K562 (cell line): ENCODE results near the gene LRCH1. TPM values are rescaled to one million over a fixed set of nuclear protein-coding genes. Genes with fewer than 3 reads are reported as not detected.
A peak's percentile ranks its signal among the peaks of the same experiment; 100 is the strongest.

Experiments
- ATAC-seq: fragments of 200-7000 bp; cut with Tn5 transposase; 3 replicates; pipeline ENCODE4 v1.9.1; 2020; ENCODE audit warnings: moderate library complexity
- BruUV-seq: library from RNA; stranded (reverse); fragments of 400-500 nt; replicated peaks from 2 replicates; lab custom pipeline; 2021; lab: Mats Ljungman, UMichigan
- CTCF ChIA-PET: fragments of 300-600 bp; formaldehyde crosslinking; extraction: SDS; loops from one replicate; lab custom pipeline; 2021; ENCODE audit warnings: low intra/inter-chr PET ratio; lab: Yijun Ruan, JAX
- POLR2A ChIA-PET: fragments of 300-600, 350-650 bp; sonication (Branson Sonifier 250); formaldehyde crosslinking; extraction: SDS; loops from one replicate; lab custom pipeline; 2021; ENCODE audit warnings: antibody characterized with exemption, inconsistent platforms; lab: Yijun Ruan, JAX
- DNase-seq, 4 experiments: peaks; one replicate each; pipeline versions ENCODE4 v3.0.0 to v3.0.0-alpha.2; 2011 to 2018; ENCODE audit warnings: low spot score in 3 of 4, mixed read lengths in 3 of 4; ENCODE audit errors: extremely low read depth in 1 of 4
- FAIRE-seq: peaks from 2 replicates; lab custom pipeline; 2011; peaks lifted over from hg19 to GRCh38; lab: Jason Lieb, UNC
- H2AFZ ChIP-seq: 2 replicates; pipeline ENCODE4 v1.6.0; 2011; ENCODE audit warnings: low read depth, low read length, control low read depth, inconsistent platforms
- H3K27ac ChIP-seq: fragments of 200-600 bp; 3 replicates; pipeline ENCODE4 v1.8.0; 2011; ENCODE audit warnings: low read depth, mild to moderate bottlenecking, control low read depth, inconsistent platforms, low read length, moderate library complexity, mixed read lengths; ENCODE audit errors: extremely low read depth
- H3K27me3 ChIP-seq, 2 experiments: fragments of 300-600 bp in 1 of 2; 2 replicates in 1 of 2; 3 replicates in 1 of 2; pipeline versions ENCODE4 v1.6.0 to v1.8.0; 2011; ENCODE audit warnings: inconsistent platforms in 2 of 2, low read length in 2 of 2, mild to moderate bottlenecking in 1 of 2, mixed read lengths in 1 of 2, moderate library complexity in 1 of 2; ENCODE audit not compliant: control insufficient read depth in 2 of 2, insufficient read depth in 2 of 2
- H3K36me3 ChIP-seq: fragments of 300-600 bp; 3 replicates; pipeline ENCODE4 v1.8.0; 2011; ENCODE audit warnings: mild to moderate bottlenecking, low read length, inconsistent platforms; ENCODE audit not compliant: control insufficient read depth, insufficient read depth
- H3K4me1 ChIP-seq, 2 experiments: fragments of 200-600 bp in 1 of 2; replicated peaks in 1 of 2; 2 replicates in 1 of 2; 3 replicates in 1 of 2; pipeline versions ENCODE4 v1.5.1 to v1.8.0; 2011; ENCODE audit warnings: inconsistent platforms in 2 of 2, low read length in 2 of 2, mild to moderate bottlenecking in 1 of 2, mixed read lengths in 1 of 2, moderate library complexity in 1 of 2; ENCODE audit not compliant: control insufficient read depth in 2 of 2, insufficient read depth in 2 of 2
- H3K4me2 ChIP-seq: 2 replicates; pipeline ENCODE4 v1.6.1; 2011; ENCODE audit warnings: low read length, control low read depth, inconsistent platforms, mixed read lengths; ENCODE audit not compliant: insufficient read depth
- H3K4me3 ChIP-seq: fragments of 200-600 bp; sonication (generic), shearing (Covaris generic); 2 replicates; pipeline ENCODE4 v1.5.1; 2016; ENCODE audit warnings: control low read depth, inconsistent platforms
- H3K79me2 ChIP-seq: fragments of 200-600 bp; 3 replicates; pipeline ENCODE4 v1.8.0; 2011; ENCODE audit warnings: low read length, inconsistent platforms; ENCODE audit not compliant: control insufficient read depth, insufficient read depth
- H3K9ac ChIP-seq, 2 experiments: 2 replicates each; pipeline versions ENCODE4 v1.6.0 to v1.6.1; 2011; ENCODE audit warnings: low read depth in 2 of 2, low read length in 2 of 2, control low read depth in 1 of 2, inconsistent platforms in 1 of 2, mild to moderate bottlenecking in 1 of 2, mixed read lengths in 1 of 2; ENCODE audit not compliant: insufficient read depth in 1 of 2
- H3K9me1 ChIP-seq: one replicate; pipeline ENCODE4 v1.6.0; 2011; ENCODE audit warnings: inconsistent platforms, mild to moderate bottlenecking, low read length, moderate library complexity; ENCODE audit not compliant: control insufficient read depth, insufficient read depth
- H3K9me3 ChIP-seq: replicated peaks from 2 replicates; pipeline ENCODE4 v1.5.1; 2011; ENCODE audit warnings: low read depth, low read length, inconsistent platforms; ENCODE audit not compliant: control insufficient read depth, insufficient read depth
- H4K20me1 ChIP-seq: replicated peaks from 2 replicates; pipeline ENCODE4 v1.6.1; 2011; ENCODE audit warnings: low read length, inconsistent platforms, mixed read lengths; ENCODE audit not compliant: control insufficient read depth, insufficient read depth
- C11orf30 ChIP-seq: fragments of 450-650 bp; IDR thresholded peaks from 2 replicates; pipeline ENCODE4 v1.6.1; 2016; ENCODE audit warnings: low read depth, mild to moderate bottlenecking
- CHD4 ChIP-seq: fragments of 200-600 bp; sonication (generic); IDR thresholded peaks from 3 replicates; pipeline ENCODE4 v1.6.1; 2012; ENCODE audit warnings: low read depth, mild to moderate bottlenecking, mixed read lengths, low read length, inconsistent platforms; ENCODE audit not compliant: insufficient read depth, insufficient replicate concordance, poor library complexity, severe bottlenecking
- DACH1 ChIP-seq: fragments of 450-650 bp; IDR thresholded peaks from 2 replicates; pipeline ENCODE4 v1.6.1; 2018; ENCODE audit not compliant: partially characterized antibody
- MAFF ChIP-seq: IDR thresholded peaks from 2 replicates; pipeline ENCODE4 v1.6.1; 2012; ENCODE audit warnings: low read length, improper control_type of control experiment
- MAFG ChIP-seq: fragments of 450-650 bp; conservative IDR thresholded peaks from 2 replicates; pipeline ENCODE4 v1.6.1; 2016; ENCODE audit warnings: missing genetic modification characterization, missing compliant biosample characterization
- MAFK ChIP-seq: IDR thresholded peaks from 2 replicates; pipeline ENCODE4 v1.6.1; 2011; ENCODE audit warnings: low read length, improper control_type of control experiment
- ZBTB17 ChIP-seq: fragments of 450-650 bp; formaldehyde crosslinking; IDR thresholded peaks from 2 replicates; pipeline ENCODE4 v1.4.0; 2020; ENCODE audit warnings: mild to moderate bottlenecking
- ZNF24 ChIP-seq: fragments of 450-650 bp; IDR thresholded peaks from 2 replicates; pipeline ENCODE4 v1.6.1; 2016
- ZNF316 ChIP-seq: fragments of 450-650 bp; IDR thresholded peaks from 2 replicates; pipeline ENCODE4 v1.6.1; 2016
- WGBS: fragments of 100-300 bp; shearing (Covaris generic); methylation state at CpG from one replicate; pipeline ENCODE4 v1.1.6; 2016; ENCODE audit warnings: low coverage, mixed read lengths; ENCODE audit not compliant: insufficient coverage; ENCODE audit errors: missing lambda C conversion rate; 5-methylcytosine and 5-hydroxymethylcytosine counted together
- in situ Hi-C: fragments of 300-500 bp; cut with MboI; formaldehyde crosslinking; loops from 4 replicates; pipeline ENCODE4 v1.15.0; 2018; ENCODE audit warnings: inconsistent platforms, mixed read lengths
- intact Hi-C: fragments of 100-400 bp; cut with micrococcal nuclease; formaldehyde crosslinking; loops from 2 replicates; pipeline ENCODE4 v1.14.2; 2022
- polyA plus RNA-seq, 8 experiments: library from polyadenylated mRNA; depleted of rRNA in 4 of 8; stranded (reverse) in 5 of 8; unstranded in 3 of 8; fragments of >200 nt; fragmentation: Nextera tagmentation in 2 of 8; fragmentation: Illumina TruSeq in 1 of 8; extraction: Ambion mirVana in 2 of 8; extraction: Trizol in 1 of 8; gene quantifications; 2 replicates each; pipeline versions ENCODE4 v1.2.1 to v1.2.3, GENCODE V29; 2011 to 2014; ENCODE audit warnings: inconsistent platforms in 1 of 8, missing spikeins in 1 of 8
- total RNA-seq, 7 experiments: library from RNA; depleted of rRNA in 6 of 7; stranded (reverse); fragments of >200 nt in 6 of 7; fragmentation: Illumina TruSeq in 2 of 7; extraction: Trizol in 2 of 7; gene quantifications; 2 replicates each; pipeline versions ENCODE4 v1.2.1 to v1.2.3, GENCODE V29; 2011 to 2021; ENCODE audit warnings: low replicate concordance in 1 of 7

Gene LRCH1
- total and polyA plus RNA-seq, 9 of the 15 experiments (the other 6 are each of a cell fraction or from before 2014, with no cell fraction given), result 1.1 to 6.8 (median 3.7) TPM

GRCh38 chr13:46613409-46614049, 60.6 kb downstream of the LRCH1 start:
- Histone ChIP-seq H3K9me1 (no peaks in the 10 kb centered on the region), H3K79me2 (peaks cover 12% of the 10 kb centered on the region), H3K27ac (no peak overlapping the region), H3K9ac (no peak overlapping the region), H2AFZ (no peak overlapping the region), H3K4me1 (0 out of 5 replicates have a peak, but pooled peaks cover 0 to 8% of the 10 kb centered on the region in 2 experiments), H3K4me2 (no peak overlapping the region), H3K27me3 (no peaks in the 10 kb centered on the region), H3K9me3 (no peaks in the 10 kb centered on the region), H3K4me3 (no peak overlapping the region), H3K36me3 (no peaks in the 10 kb centered on the region), H4K20me1 (peaks cover 22% of the 10 kb centered on the region)
- intact Hi-C loops, result no loop called here
- TF ChIP-seq ZNF316 (peak; percentile 83), MAFK (peak; percentile 84), ZBTB17 (CRISPR knock-in tag) (no peak), DACH1 (no peak), MAFG (tag) (peak; percentile 65), CHD4 (no peak), C11orf30 (peak; percentile 73; the same call in 1 of the 2 replicates), ZNF24 (no peak), MAFF (peak; percentile 69)
- no peak for DNase-seq
- in situ Hi-C loops, result no loop called here
- BruUV-seq, result no TSS peak
- CTCF ChIA-PET, result no interaction called here
- no peak for ATAC-seq
- FAIRE-seq, result no peak
- POLR2A ChIA-PET, result no interaction called here
- 73% methylated on average over 7 of the region's 8 CpGs for WGBS
